GM21390 (cell line): ENCODE results near the gene DOCK8.
"Not testable (repeated sequence)": the region's sequence is repeated elsewhere in the genome, so short reads cannot be mapped to it uniquely, and the experiment has no call there.

Source experiments
- ATAC-seq: cut with Tn5 transposase; IDR thresholded peaks from one replicate; pipeline ENCODE4 v1.9.1; 2021; ENCODE audit not compliant: unreplicated experiment

Gene DOCK8

DNA sequence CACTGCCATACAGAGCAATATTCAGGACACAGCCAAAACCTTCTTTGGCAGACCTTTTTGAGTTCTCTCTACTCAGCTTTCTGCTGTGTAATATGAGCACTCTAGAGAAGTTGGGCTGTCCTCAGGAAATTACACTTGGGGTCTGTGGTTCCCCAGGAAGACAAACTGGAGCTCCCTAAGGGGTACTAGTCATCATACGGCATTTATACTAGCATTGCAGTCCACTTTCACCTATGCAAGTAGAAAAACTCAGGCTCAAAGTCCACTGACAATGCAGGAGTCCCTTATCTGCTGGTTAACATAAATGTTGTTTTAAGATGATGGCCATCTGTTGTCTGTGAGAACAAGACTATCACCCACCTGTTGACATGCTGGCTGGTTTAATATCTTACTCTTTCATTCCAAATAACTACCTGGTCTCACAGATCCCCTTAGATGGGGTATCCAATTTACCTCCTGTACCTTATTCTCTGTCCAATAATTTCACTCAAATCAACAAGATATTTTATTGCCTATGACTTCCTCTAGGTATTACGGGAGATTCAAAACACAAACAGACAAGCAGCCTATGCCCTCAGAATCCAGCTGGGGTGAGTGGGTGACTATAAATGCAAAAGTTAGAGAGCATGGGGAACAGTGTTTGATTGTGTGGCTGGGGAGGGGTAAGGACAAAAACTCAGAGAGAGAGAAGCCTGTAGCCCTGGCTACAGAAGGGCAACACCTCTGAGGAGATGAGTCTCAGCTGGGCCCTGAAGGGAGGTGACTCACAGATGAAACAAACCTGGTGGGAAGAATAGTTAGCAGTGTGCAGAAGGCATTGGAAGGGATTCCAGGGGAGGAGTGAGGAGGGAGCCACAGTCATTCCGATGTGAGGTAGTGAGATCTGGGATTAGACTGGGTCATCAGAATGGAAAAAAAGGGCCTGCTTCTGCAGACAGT, 10.2 kb downstream of the DOCK8 start:
- ATAC-seq: no peak

DNA sequence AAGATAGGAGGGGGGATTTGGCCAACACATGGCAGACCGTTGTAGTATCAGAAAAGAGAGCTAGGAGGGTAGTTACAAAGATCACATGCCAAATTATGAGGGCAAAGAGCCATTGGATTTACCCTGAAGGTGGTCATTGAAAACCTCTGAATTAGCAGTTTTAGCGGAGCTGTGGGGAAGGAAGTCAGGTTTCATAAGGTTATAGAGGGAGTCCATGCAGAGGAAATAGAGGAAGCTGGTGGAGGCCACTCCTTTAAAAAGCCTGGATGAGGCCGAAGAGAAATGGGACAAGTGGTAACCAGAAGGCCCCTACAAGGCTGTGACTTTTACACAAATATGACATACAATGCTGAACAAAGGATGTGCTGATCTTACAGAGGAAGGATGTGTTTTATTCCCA, 13.2 kb downstream of the DOCK8 start:
- no peak for ATAC-seq

DNA sequence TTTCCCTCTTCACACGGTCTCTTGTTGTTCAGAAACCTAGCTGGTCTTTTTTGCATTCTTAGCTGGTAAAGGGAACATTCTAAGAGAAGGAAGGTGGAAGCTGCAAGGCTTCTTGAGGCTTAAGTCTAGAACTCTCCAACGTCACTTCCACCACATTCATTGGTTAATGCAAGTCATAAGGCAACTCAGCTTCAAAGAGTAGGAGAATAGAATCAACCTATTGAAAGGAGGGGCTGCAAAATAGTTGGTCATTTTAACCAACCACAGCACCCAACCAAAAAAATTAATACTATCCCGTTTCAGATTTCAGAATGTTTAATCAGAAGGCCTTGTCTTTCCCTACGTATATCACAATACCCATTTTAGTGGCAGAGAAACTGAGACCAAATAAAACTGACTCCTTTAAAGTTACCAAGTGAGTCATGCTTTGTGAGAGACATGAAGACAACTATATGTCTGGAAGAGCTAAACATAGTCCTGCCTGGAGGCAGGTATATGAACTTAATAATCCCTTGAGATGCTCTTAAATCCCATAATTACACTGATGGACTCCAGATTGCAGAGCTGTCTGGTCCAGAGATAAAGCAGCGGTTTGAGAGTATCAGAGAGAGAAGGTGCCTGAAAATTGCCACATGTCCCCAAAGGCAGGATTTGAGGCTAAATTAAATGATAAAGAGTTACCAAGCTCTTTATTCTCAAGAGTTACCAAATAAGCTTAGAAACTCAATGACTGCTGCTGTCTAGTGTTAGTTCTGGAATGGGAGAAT, 14.4 kb downstream of the DOCK8 start:
- ATAC-seq: no peak

DNA sequence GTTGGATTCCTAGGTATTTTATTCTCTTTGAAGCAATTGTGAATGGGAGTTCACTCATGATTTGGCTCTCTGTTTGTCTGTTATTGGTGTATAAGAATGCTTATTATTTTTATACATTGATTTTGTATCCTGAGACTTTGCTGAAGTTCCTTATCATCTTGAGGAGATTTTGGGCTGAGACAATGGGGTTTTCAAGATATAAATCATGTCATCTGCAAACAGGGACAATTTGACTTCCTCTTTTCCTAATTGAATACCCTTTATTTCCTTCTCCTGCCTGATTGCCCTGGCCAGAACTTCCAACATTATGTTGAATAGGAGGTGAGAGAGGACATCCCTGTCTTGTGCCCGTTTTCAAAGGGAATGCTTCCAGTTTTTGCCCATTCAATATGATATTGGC, 17.0 kb downstream of the DOCK8 start:
- ATAC-seq: not testable (repeated sequence)

DNA sequence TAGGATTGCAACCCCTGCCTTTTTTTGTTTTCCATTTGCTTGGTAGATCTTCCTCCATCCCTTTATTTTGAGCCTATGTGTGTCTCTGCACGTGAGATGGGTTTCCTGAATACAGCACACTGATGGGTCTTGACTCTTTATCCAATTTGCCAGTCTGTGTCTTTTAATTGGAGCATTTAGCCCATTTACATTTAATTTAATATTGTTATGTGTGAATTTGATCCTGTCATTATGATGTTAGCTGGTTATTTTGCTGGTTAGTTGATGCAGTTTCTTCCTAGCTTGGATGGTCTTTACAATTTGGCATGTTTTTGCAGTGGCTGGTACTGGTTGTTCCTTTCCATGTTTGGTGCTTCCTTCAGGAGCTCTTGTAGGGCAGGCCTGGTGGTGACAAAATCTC, 19.0 kb downstream of the DOCK8 start:
- ATAC-seq: not testable (repeated sequence)

DNA sequence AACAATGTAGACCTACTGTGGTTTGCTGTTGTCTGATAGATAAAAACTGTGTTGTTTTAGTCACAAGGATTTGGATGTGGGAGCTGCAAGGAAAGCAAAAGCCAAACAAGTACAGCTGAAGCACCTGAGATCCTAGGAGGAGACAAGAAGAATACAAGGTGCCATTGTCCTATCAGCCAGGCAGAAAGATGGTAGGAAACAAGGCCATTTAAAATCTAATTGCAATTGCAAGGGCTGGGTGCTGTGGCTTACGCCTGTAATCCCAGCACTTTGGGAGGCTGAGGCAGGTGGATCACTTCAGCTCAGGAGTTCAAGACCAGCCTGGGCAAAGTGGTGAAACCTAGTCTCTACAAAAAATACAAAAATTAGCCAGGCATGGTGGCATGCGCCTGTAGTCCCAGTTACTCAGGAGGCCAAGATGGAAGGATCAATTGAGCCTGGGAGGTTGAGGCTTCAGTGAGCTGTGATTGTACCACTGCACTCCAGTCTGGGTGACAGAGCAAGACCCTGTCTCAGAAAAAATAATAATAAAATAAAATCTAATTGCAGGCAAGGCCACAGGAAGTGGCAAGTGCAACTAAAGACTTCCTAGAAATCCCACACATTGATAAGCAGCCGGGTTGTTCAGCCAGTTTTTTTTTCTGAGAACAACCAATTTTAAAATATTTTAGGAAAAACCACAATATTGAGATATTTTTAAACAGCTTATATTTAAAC, 22.6 kb downstream of the DOCK8 start:
- ATAC-seq: no peak

DNA sequence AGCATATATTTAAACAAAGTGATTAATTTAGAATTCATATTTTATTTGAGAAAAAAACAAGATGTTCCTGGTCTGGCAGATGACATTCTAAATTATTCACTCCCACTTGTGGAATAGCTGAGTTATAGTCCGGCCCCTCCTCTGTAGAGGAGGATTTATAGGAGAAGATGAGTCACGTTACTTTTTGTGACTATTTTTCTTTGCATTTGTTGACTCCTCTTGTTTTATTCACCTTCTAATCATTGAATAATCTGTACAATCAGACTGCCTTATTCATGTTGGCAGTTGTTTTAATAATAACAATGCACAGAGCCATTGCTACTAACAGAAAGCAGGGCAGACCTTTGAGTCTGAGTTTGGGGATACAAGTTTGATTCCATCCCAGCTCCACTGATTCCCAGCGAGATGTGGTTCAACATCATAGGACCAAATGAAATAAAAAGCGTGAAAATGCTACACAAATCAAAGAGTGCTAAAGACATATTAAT, 23.2 kb downstream of the DOCK8 start:
- ATAC-seq: no peak

DNA sequence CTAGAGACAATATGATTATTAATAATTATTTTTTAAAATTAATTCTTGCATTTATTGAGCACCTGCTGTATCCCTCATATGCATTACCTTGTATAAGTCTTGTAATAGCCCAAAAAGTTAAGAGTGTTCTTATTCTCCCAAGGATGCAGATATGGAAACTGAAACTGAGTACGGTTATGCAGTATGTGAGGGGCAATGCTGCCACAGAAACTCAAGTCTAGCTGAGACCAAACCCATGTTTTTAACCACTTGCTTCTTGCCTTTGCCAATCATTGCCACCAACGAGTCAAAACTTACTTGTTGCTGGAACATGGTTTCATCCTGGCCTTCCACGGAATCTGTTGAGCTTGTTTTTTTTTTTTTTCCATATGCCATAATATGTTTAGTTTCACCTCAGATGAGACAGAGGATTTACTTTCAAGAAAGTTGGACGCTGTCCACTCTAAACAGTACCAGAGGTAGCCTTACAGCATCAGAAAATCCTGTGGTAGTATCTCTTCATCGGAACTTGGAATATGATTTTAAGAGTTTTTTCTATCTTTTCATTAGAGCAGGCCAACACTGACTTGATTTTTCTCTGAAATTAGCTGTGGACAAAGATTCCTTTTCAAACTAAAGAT, 27.9 kb downstream of the DOCK8 start:
- ATAC-seq: no peak

DNA sequence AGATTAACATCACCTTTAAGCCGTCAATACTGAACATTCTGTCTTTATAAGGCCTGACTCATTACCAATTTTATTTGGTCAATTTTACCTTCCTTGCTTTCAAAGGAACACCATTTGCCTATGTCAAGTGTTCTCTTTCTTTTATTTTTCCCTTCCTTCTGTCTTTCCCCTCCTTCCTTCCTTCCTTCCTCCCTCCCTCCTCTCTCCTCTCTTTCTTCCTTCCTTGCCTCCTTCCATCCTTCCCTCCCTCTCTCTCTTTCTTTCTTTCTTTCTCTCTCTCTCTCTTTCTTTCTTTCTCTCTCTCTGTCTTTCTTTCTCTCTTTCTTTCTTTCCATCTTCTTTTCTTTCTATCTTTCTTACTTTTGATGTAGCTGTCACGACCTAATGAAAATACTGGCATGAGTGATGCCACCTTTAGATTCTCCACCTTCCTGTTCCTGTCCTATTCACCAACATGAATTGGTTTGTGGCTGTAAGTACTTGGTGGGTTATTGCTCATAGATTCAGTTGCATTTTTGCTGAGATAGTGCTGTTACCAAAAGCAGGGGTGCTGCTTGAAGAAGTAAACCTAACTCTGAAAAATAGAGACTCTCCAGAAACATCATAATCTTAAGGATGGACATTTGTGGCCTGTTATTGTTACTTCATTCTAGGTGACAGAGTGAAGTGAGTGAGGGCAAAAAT, 33.8 kb downstream of the DOCK8 start:
- no peak for ATAC-seq

DNA sequence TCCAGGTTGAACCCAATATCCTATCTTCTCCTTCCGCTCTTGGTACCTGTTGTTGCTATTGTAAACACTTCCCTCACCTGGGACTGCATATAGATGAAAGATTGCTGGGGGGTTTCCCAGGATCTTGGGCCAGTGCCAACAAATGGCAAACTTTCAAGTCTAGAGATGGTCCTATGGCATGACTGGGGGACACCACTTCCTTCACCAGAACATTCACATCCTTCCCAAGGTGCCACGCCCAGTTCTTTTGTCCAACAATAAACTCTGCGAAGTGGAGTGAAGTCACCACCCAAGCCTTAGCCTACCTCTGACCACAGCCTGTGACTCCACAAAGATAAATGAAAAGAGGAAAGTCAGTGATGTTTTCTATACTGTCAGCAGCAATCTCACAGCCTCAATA, 34.4 kb downstream of the DOCK8 start:
- ATAC-seq: no peak

DNA sequence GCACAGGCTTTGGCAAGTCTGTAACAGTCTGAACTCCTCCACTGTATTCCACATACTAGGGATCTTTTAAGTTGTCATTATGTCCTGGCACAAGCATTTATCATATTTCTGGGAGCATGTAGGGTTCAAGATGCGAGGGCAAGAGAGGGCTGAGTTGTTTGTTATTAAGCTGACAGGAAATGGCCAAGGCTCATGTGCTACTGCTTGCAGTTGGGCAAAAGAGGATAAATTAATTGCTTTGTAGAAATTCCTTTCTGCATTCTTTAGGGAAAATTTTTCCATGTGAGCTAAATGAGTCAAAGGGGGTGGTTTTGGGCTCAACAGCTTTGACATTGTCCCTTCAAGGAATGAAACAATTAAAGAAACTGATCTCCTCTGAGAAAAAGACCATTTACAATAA, 35.4 kb downstream of the DOCK8 start:
- ATAC-seq: no peak

DNA sequence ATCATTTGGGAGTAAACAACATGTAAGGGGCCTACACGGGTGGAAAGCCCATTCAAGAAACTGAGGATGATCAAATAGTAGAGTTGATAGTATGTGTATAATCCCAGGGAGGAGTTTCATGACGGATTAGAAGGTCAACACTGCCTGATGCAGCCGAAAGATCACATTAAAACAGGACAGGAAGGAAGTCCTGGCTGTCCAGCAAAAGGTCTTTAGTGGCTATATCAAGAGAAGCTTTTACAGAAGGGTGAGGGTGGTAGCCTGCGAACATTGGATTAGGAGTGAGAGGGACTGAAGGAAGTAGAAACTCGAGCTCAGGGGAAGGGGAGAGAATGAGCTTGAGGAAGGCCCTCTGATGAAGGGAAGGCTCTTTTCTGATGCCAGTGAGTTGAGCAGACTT, 36.0 kb downstream of the DOCK8 start:
- no peak for ATAC-seq

DNA sequence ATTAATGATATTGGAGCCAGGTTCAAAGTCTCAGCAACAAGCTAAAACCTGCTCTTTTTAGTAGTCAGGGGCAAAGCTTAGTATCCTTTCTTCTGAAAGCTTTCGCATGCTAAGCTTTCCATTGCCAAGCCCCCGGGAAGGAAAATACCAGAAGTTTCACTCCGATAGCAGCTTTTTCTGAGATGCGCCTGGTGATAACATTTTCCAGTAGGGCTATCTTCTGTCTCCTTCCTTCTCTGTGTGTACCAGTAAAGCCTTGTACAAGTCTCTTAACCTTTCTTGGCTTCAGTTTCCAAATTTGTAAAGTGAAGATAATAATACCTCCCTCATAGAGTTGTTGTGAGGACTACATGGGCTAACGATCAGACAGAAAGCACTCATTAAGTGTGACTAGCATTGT, 36.7 kb downstream of the DOCK8 start:
- no peak for ATAC-seq

DNA sequence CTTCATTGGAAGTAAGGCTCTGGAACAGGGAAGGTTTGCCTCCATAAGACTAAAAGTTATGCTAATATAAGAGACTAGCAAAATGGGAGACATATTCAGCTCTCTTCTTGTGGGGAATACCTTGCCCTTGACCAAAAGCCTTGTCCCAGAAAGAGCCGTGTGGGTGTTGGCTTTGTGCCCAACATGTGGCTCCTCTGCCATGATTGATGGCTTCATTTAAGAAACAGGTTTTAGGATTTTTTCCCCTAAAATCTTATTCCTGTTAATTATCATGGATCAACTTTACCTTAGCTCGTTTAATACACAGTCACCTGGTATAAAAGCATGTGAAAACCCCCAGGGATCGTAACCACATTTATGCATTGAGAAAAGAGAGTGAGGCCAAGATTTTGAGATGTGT, 38.9 kb downstream of the DOCK8 start:
- ATAC-seq: no peak

DNA sequence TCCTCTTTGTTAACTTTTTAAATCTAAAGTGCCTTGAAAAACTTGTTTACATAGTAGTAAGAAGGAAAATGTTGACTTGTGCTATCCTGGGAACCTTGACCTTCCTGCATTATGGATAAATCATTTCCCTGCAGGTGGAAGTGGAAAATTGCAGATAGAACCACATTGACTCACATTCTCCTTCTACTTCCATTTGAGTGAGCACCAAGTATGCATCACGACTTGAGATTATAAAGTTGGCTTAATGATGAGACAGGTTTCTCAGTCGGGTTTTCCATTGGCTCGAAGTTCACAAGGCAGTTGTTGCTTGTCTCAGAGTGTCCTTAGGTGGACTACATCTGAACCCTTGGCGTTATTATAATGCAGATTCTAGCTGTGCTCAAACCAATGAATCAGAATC, 39.9 kb downstream of the DOCK8 start:
- ATAC-seq: no peak

DNA sequence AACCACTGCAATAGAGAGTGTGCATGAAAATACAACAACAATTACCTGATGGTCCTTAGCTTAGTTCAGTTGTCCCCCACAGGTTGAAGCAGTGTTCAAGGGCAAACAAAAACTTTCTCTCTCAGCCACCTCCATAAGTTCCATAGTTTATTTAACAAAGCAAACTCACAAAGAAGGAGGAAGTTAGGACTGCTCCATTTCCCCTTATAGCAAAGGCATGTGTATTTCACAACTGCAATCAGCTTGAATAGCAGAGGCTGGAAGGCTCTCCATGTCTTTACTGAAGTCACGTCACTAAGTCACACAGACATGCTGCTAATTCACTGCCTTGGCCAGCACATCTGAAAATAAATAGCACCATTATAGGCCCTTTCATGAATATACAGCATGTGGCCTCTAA, 43.3 kb downstream of the DOCK8 start:
- ATAC-seq: no peak

DNA sequence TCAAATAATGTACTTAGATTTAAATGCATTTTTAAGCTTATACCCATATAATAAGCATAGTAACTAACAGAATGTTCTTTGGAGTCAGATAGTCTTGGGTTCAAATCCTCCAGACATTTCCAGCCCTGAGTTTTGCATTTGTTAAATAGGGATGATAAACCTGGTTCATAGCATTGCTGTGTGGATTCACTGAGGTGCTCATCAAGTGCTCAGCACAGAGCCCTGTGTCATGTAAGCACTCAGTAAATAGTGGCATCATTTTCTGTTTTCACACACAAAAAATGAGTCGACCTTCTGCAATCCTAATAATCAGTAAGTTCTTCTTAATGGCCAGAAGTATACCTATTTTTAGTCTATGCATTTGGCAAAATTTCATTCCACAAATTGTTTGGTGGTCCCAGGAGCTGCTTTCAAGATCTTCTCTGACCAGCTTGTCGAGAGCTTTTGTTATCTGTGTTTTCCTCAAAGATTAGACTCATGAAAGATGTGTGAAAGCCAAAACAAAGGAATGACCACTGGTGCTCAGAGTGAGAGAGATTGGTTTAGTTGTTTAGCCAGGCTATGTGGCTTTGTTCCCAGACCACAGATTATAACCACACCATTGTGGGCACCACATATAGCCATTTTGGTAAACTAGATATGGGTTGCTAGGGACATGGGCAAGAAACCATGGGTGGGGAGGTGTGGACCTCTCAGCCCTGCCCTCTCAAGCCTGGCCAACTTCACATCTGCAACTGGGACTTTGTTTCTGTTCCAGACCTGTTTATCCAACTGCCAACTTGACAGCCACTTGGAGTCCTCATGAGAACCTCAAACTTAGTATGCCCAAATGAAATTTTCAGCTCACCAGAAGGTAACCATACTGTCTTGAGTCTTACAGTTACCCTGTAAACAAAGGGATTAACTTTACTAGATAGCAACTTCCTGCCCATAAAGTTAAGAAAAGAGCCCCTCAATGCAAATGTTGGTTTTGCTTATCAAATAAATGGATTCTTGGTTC, 45.0 kb downstream of the DOCK8 start:
- no peak for ATAC-seq

DNA sequence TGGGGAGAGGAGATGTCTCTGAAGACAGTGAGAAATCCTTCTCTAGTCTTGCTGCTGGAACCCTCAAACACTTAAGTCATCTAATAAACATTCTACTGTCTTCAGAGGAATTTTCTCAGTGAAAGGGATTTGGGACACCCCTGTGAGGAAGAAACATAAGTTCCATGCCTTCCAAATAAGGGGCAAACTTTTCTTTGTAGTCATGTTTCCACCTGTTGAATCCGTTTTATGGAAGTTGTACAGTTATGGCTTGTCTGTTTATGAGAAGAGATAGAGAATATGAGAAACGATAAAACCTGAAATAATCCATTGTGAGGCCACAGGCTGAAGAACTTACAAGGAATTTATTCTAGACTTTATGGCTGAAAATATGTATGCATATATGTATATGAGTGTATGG, 49.6 kb downstream of the DOCK8 start:
- ATAC-seq: no peak

DNA sequence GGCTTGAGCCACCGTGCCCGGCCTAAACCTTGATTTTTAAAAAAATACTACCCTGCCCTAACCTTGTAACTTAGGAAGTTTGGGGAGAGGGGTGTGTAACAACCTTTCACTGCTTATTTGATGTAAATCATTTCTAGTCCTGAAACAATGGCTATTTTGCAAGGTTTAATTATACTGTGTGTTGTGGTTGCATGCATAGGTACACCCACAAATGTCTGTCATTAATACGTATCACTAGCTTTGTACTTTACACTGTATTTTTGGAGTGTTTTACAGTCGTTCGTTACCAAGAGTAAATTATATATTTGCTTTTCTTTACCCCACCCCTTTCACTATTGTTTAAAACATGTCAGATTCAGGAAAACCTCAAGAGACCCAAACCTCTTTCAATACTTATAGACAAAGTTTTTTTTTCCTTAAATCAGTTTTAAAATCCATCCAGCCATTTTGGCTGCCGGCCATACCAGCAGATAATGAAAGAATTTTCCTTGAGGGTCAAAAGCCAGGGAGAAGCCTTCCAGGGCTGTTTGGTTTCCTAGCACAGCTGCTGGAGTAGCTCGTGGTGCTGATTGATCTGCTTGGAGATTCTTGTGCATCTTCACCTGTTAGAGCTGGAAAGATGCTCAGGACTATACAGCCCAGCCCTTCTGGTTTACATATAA, 50.7 kb downstream of the DOCK8 start:
- no peak for ATAC-seq
